ENCODE data around the gene SUGCT.

The SUGCT gene

DNA sequence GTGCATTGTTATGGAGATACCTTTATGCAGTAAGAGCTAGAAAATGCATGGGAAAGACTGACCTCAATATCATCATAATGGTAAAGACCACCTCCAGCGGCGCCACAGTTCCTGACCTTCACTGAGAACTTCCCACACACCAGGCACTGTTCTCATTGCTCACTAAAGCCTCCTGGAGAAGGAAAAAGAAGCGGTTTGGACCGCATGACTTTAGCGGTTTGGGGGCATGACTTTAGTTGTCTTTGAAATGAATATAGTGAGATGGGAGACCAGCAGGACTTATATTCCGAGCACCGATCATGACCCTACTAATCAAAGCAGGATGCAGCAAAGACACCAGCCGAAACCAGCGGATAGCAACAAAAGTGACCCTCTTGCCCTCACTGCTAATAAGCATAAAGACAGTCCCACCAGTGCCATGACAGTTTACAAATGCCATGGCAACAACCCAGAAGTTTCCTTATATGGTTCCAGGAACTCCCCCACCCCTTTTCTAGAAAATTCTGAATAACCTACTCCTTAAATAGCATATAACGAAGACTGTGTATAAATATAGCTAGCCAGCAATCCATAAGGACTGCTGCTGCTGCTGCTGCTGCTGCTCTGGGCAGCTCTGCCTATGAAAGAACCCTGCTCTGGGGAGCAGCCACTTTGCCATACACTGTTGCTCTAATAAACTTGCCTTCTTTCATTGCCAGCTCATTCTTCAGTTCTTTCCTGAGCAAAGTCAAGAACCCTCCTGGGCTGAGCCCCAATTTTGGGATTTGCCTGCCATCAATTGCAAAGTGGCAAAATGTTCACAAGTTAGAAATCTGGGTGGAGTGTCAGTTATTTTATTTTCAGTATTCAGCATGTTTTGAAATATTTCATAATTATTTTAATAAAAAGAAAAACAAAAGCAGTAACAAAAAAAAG, 694.1 kb downstream of the SUGCT start:
- H3K27ac ChIP-seq (ENCODE audit: low read length) = no peak overlapping the region
- no peaks in the 10 kb centered on the region for H3K9me3 ChIP-seq (replicated peaks; ENCODE audit: insufficient read depth, low read length)
- H3K27me3 ChIP-seq (replicated peaks; ENCODE audit: insufficient read depth, low read length) = no peaks in the 10 kb centered on the region
- H3K9me2 ChIP-seq (replicated peaks; ENCODE audit: insufficient read depth, low read length) = no peaks in the 10 kb centered on the region
- no peaks in the 10 kb centered on the region for H4K20me1 ChIP-seq (ENCODE audit: insufficient read depth, low read length)
- no peak for DNase-seq
- no peak overlapping the region for H2AFZ ChIP-seq (ENCODE audit: low read length)
- H3F3A ChIP-seq (ENCODE audit: insufficient read depth, low read length) = no peaks in the 10 kb centered on the region
- H3K4me3 ChIP-seq (ENCODE audit: low read length) = no peak overlapping the region
- no peak overlapping the region for H3K4me2 ChIP-seq (ENCODE audit: low read depth, low read length)
- TF ChIP-seq EZH2 (optimal IDR thresholded peaks at IDR 0.05; ENCODE audit: low read depth, low read length) (no peak), EZH2phosphoT487 (IDR thresholded peaks at IDR 0.05; ENCODE audit: low read length) (no peak)
- TF ChIP-seq, protein P1, sequence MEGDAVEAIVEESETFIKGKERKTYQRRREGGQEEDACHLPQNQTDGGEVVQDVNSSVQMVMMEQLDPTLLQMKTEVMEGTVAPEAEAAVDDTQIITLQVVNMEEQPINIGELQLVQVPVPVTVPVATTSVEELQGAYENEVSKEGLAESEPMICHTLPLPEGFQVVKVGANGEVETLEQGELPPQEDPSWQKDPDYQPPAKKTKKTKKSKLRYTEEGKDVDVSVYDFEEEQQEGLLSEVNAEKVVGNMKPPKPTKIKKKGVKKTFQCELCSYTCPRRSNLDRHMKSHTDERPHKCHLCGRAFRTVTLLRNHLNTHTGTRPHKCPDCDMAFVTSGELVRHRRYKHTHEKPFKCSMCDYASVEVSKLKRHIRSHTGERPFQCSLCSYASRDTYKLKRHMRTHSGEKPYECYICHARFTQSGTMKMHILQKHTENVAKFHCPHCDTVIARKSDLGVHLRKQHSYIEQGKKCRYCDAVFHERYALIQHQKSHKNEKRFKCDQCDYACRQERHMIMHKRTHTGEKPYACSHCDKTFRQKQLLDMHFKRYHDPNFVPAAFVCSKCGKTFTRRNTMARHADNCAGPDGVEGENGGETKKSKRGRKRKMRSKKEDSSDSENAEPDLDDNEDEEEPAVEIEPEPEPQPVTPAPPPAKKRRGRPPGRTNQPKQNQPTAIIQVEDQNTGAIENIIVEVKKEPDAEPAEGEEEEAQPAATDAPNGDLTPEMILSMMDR (IDR thresholded peaks at IDR 0.05; ENCODE audit: low read length) = no peak
- no peaks in the 10 kb centered on the region for H3K4me1 ChIP-seq (ENCODE audit: low read length)
- no peaks in the 10 kb centered on the region for H3K36me3 ChIP-seq (replicated peaks; ENCODE audit: insufficient read depth, low read length)
- no peak overlapping the region for H3K9ac ChIP-seq (ENCODE audit: low read length)
- H3K79me2 ChIP-seq (ENCODE audit: low read length) = no peaks in the 10 kb centered on the region

DNA sequence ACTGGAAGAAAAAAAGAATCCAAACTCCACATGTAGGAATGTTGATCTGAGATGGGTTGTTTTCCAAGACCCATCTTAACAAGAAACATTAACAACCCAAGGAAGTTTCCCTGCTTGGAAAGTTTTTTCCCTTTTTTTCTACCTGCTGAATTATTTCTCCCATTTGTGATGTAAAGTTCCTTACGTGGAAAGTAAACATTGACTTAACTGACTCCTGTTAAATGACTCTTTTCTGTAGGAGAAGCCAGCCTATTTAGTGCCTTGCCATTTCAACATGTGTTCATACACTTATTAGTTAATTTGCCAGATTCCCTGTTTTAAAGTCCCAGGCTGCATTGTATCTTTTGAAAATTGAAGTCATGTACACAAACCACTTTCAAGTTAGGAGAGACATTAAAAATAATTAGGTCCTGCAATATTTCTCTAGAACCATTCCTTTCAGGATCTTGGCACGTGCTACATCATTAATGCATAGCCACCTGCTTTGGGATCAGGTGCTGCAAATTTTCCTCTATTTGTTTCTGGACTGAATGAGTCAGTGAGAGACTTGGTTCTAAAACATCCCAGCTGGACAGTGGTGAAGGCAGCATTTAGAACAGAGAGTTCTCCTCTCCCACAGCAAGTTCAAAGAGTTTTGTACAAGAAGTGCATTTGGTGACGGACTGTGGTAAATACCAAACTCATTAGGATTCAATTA, 698.5 kb downstream of the SUGCT start:
- Histone ChIP-seq H3K9me3 (replicated peaks; ENCODE audit: insufficient read depth, low read length) (no peaks in the 10 kb centered on the region), H4K20me1 (ENCODE audit: insufficient read depth, low read length) (no peaks in the 10 kb centered on the region), H3F3A (ENCODE audit: insufficient read depth, low read length) (no peaks in the 10 kb centered on the region), H3K9ac (ENCODE audit: low read length) (no peak overlapping the region), H3K4me1 (ENCODE audit: low read length) (no peaks in the 10 kb centered on the region), H3K36me3 (replicated peaks; ENCODE audit: insufficient read depth, low read length) (no peaks in the 10 kb centered on the region), H3K4me3 (ENCODE audit: low read length) (no peak overlapping the region), H3K4me2 (ENCODE audit: low read depth, low read length) (no peak overlapping the region), H3K27ac (ENCODE audit: low read length) (no peak overlapping the region), H2AFZ (ENCODE audit: low read length) (no peak overlapping the region), H3K79me2 (ENCODE audit: low read length) (no peaks in the 10 kb centered on the region), H3K9me2 (replicated peaks; ENCODE audit: insufficient read depth, low read length) (no peaks in the 10 kb centered on the region), H3K27me3 (replicated peaks; ENCODE audit: insufficient read depth, low read length) (no peaks in the 10 kb centered on the region)
- DNase-seq = no peak
- TF ChIP-seq, protein P1 (IDR thresholded peaks at IDR 0.05; ENCODE audit: low read length) = no peak
- TF ChIP-seq EZH2phosphoT487 (IDR thresholded peaks at IDR 0.05; ENCODE audit: low read length) (no peak), EZH2 (optimal IDR thresholded peaks at IDR 0.05; ENCODE audit: low read depth, low read length) (no peak)

DNA sequence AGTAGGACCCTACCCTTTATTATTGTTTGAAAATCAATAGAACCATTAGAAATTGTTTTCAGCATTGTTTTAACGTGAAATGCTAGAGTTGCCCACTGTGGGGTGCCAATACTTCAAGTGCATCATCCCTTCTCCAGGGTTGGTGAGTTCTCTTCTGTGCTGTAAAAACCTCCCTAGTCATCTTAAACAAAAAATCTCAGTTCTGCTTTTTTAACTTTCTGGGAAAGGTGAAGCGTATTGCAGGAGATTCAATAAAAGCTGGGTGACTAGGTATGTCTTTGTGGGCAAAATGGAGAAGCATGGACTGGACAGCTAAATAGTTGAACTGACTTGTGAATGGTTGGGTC, 699.1 kb downstream of the SUGCT start:
- Histone ChIP-seq H3F3A (ENCODE audit: insufficient read depth, low read length) (no peaks in the 10 kb centered on the region), H3K79me2 (ENCODE audit: low read length) (no peaks in the 10 kb centered on the region), H3K4me3 (ENCODE audit: low read length) (no peak overlapping the region), H3K27me3 (replicated peaks; ENCODE audit: insufficient read depth, low read length) (no peaks in the 10 kb centered on the region), H3K36me3 (replicated peaks; ENCODE audit: insufficient read depth, low read length) (no peaks in the 10 kb centered on the region), H3K27ac (ENCODE audit: low read length) (no peak overlapping the region), H3K9me2 (replicated peaks; ENCODE audit: insufficient read depth, low read length) (no peaks in the 10 kb centered on the region), H3K4me1 (ENCODE audit: low read length) (no peaks in the 10 kb centered on the region), H3K9ac (ENCODE audit: low read length) (no peak overlapping the region), H2AFZ (ENCODE audit: low read length) (no peak overlapping the region), H3K4me2 (ENCODE audit: low read depth, low read length) (no peak overlapping the region), H4K20me1 (ENCODE audit: insufficient read depth, low read length) (no peaks in the 10 kb centered on the region), H3K9me3 (replicated peaks; ENCODE audit: insufficient read depth, low read length) (no peaks in the 10 kb centered on the region)
- no peak for DNase-seq
- TF ChIP-seq EZH2phosphoT487 (IDR thresholded peaks at IDR 0.05; ENCODE audit: low read length) (no peak), EZH2 (optimal IDR thresholded peaks at IDR 0.05; ENCODE audit: low read depth, low read length) (no peak)
- TF ChIP-seq, protein P1 (IDR thresholded peaks at IDR 0.05; ENCODE audit: low read length) = no peak
